HG02885 (cell line): ENCODE measurements around the gene SPPL3.
A peak's percentile ranks its signal among the peaks of the same experiment; 100 is the strongest.
"Not testable (repeated sequence)": the region's sequence is repeated elsewhere in the genome, so short reads cannot be mapped to it uniquely, and the experiment has no call there.

Experiments used
- ATAC-seq: cut with Tn5 transposase; IDR thresholded peaks from one replicate; pipeline ENCODE4 v1.9.1; 2021; ENCODE audit warnings: mild to moderate bottlenecking; ENCODE audit not compliant: unreplicated experiment, poor library complexity

Gene SPPL3

GRCh38 chr12:120921637-120922036 lies 17.5 kb upstream of the SPPL3 start:
- ATAC-seq, result no peak

DNA sequence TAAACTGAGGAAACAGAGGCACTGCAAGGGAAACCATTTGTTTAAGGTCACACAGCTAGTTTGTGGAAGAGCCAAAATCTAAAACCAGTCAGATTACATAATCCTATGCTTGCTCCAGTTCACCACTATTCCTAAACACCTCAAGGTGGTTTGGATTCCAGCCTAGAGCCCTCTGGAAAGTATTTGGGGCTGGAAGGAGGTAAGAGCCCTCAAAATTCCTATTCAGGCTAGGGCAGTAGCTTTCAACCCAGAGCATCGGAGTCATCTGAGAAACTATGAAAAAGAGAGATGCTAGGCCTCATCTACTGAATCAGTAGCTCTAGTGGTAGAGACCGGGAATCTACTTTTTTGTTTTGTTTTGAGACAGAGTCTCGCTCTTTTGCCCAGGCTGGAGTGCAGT lies 16.0 kb upstream of the SPPL3 start:
- no peak for ATAC-seq

DNA sequence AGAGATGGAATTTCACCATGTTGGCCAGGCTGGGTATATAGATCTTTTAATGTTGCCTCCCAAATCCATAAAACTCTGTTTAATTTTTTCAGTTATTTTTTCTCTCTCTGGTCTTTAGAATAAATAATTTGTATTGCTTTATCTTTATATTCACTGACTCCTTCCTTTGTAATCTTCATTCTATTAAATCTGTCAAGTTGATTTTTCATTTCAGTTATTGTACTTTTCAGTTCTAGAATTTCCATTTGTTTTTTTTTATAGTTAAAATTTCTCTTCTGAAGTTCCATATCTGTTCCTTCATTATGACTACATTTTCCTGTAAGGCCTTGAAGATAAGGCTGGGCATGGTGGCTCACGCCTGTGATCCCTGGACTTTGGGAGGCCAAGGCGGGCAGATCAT lies 13.6 kb upstream of the SPPL3 start:
- no peak for ATAC-seq

DNA sequence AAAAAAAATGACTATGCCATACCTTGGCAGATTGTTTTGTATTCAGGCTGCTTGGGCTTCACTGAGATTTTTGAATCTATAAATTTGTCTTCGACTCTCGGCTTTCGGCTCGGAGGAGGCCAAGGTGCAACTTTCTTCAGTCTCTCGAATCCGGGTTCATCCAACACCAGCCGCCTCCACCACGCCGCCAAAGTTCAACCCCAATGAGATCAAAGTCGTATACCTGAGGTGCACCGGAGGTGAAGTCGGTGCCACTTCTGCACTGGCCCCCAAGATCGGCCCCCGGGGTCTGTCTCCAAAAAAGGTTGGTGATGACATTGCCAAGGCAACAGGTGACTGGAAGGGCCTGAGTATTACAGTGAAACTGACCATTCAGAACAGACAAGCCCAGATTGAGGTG lies 12.4 kb upstream of the SPPL3 start:
- no peak for ATAC-seq

- ATAC-seq, result no peak
Observed at GRCh38 chr12:120914794-120915193, 10.6 kb upstream of the SPPL3 start.

GRCh38 chr12:120909633-120910298 lies 5.6 kb upstream of the SPPL3 start:
- no peak for ATAC-seq

DNA sequence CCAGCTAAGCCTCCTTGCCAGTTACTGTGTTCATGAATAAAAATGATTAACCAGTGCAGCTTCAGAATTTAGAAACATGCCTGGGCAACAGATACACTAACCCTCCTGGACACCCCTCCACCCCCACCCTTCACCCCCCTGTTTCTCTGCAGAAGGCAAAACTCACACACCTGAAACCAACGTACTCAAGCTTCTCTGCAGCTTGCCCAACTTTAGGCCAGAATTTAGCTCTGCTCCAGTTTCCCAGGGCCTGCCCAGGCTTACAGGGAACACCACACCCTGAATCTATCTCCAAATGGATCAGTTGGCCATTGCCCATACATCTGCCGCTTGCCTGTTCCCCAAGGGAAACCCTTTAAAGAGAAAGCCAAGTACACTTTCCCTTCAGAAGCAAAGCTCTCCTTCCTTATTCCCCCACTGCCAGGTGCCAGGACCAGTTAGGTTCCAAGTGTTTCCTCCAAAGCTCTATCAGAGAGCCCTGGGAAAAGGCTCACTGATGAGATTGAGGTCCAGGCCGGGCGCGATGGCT lies 1.8 kb upstream of the SPPL3 start:
- no peak for ATAC-seq

GRCh38 chr12:120903412-120904196 lies 554 bp downstream of the SPPL3 start:
- peak; percentile 46 for ATAC-seq

DNA sequence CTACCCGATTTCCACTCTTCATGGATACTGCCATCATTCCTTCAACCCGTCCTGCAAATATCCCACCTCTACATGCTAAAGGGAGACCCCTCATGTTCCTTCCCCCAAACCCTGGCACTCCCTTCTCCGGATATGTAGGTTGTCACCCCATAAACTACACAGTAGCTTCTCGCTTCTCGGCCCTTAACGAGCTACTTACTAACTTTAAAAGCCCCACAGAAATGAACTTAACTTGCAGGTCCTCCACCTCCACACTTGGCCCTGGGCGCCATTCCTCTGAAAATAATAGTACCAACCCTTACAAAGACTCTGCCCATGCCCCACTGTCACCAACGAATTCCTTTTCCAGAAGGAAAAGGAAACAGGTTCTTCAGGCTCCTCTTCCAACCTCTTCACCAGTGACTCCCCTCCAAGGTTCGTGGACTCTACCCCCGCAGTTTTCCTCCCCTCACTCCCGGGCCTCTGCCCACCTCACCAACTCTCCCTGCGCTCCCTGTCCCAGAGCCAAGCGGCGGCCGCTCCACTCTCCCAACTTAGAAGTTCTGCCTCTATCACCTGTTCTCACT lies 1.2 kb downstream of the SPPL3 start:
- no peak for ATAC-seq

DNA sequence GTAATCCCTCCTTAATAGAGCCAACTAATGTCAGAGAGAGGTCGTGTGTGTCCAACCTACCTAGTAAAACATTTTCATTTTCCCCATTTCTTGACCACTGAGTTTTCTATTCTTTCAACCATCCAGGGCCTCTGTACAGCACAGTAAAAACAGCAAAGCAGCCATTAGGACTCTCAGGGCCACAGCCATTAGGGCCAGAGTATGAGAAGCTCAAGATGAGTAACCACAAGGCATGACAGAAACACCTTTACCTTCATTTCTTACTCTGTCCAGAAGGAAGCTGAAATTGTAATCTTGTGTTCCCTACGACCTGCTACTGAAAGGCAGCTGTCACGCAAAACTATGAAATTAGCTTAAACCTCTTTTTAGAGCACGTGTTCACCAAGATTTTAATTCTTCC lies 2.3 kb downstream of the SPPL3 start:
- no peak for ATAC-seq

DNA sequence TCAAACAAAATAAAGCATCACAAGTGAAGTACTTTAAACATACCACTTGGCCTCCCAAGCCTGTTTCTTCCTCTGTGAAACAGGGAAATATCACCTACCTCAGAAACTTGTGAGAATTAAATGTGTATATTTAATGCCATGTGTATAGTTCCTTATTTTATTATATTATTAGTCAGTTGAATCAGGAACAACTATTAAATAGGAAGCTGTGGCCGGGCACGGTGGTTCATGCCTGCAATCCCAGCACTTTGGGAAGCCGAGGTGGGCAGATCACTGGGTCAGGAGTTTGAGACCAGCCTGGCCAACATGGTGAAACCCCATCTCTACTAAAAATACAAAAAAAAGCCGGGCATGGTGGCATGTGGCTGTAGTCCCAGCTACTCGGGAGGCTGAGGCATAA lies 3.1 kb downstream of the SPPL3 start:
- ATAC-seq, result not testable (repeated sequence)

DNA sequence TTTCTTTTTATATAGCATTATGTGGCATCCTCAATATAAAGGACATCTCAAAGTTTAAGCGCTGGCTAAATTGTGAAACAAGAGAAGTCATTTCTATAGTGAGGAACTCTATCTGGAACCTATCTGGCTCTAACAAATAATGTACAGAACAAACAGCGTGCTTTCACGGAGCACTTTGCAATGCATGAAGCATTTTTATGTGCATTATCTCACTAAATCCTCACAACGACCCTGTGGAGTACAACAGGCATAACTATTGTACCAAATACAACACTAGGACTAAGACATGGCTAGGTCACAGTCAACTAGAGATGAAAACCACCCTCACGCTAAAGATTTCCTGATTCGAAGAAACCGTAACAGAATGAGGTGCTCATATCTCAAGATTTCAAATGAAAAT lies 8.6 kb downstream of the SPPL3 start:
- ATAC-seq, result no peak

GRCh38 chr12:120892265-120892664 lies 11.9 kb downstream of the SPPL3 start:
- ATAC-seq, result no peak

DNA sequence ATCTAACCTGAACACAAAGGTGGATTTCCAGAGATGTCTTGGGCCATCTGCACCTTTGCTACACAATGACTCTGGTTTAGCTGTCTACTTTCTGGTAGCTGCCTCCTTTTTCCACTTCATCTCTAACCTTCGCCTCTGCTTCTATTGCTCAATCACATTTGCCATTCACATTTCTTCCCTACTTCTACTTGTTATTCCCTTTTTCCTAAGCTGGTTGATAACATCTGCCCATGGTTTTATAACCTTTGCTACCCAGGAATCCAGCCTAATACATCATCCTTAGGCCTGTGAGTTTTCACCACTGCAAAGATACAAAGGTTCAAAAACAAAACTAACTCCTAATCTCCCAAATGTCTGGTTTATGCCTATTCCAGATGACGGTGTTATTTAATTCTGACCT lies 13.2 kb downstream of the SPPL3 start:
- no peak for ATAC-seq

GRCh38 chr12:120887253-120888043 lies 16.7 kb downstream of the SPPL3 start:
- ATAC-seq, result no peak

DNA sequence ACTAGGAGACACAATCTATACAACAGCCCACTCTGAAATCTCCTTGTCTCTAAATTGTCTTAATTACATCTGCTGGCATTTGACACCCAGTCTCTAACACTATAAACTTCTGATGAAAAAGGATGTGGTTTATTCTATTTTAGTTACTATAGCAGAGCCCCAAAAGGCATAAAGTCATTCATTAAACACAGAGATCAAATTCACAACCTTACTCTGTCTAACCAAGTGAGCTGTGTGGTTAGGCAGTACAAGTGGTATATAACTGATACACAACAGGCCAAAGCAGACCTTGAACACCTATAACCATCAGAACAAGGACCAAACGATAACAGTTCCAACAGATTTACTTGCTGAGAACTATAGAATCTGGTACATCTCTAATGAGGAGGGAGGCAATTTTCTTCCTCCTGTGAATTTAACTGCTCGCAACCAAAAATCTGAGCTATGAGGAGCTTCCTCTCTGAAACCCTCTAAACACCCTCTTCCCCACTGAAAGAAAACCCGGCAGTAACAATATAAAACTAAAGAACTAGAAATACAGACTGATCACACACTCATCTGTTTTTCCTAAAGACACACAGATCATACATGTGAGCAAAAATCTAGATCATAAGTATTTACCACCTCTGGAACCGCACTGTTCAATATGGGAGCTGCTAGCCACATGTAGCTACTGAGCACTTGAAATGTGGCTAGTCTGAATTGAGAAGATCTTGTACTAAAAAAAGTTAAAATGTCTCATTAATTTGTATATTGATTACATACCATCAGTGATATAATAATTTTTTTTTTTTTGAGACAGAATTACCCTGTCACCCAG lies 17.7 kb downstream of the SPPL3 start:
- no peak for ATAC-seq

DNA sequence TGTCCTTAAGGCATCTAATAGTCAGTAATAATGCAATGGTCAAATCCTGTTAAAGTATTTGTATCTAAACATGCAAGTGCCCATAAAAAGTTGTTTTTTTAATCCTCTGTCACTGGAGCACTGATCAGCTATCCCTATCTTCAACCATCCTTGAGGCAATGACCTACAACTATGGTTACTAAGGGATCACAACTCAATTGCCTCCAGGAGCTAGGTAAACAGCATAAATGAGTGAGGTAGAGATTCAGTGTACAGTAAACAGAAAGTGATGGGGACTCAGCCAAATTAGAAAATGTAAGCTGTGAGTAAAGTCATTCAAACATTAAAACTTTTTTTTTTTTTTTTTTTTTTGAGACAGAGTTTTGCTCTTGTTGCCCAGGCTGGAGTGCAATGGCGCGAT lies 18.6 kb downstream of the SPPL3 start:
- no peak for ATAC-seq

- ATAC-seq, result no peak
Observed at GRCh38 chr12:120884644-120885043, 19.5 kb downstream of the SPPL3 start.

- ATAC-seq, result no peak
Observed at GRCh38 chr12:120882055-120882555, 22.1 kb downstream of the SPPL3 start.
